Osteocyte (in vitro differentiated cells): ENCODE measurements around the gene DNAL1. TPM values are rescaled to one million over a fixed set of nuclear protein-coding genes. Genes with fewer than 3 reads are reported as not detected.

Source experiments
- DNase-seq: peaks from one replicate; pipeline ENCODE4 v3.0.0; 2021; ENCODE audit warnings: mixed read lengths; ENCODE audit not compliant: unreplicated experiment; ENCODE audit errors: extremely low spot score
- H3K27ac Mint-ChIP-seq: one replicate; pipeline ENCODE4 v1.8.0; 2021; ENCODE audit warnings: mild to moderate bottlenecking, mixed read lengths; ENCODE audit not compliant: unreplicated experiment
- H3K27me3 Mint-ChIP-seq: one replicate; pipeline ENCODE4 v1.8.0; 2021; ENCODE audit warnings: mixed read lengths; ENCODE audit not compliant: unreplicated experiment
- H3K36me3 Mint-ChIP-seq: one replicate; pipeline ENCODE4 v1.8.0; 2021; ENCODE audit warnings: mixed read lengths; ENCODE audit not compliant: unreplicated experiment
- H3K4me1 Mint-ChIP-seq: one replicate; pipeline ENCODE4 v1.8.0; 2021; ENCODE audit warnings: mixed read lengths; ENCODE audit not compliant: unreplicated experiment
- H3K4me3 Mint-ChIP-seq: one replicate; pipeline ENCODE4 v1.8.0; 2021; ENCODE audit warnings: mild to moderate bottlenecking, moderate library complexity, mixed read lengths; ENCODE audit not compliant: unreplicated experiment
- H3K9me3 Mint-ChIP-seq: one replicate; pipeline ENCODE4 v1.8.0; 2021; ENCODE audit warnings: mixed read lengths; ENCODE audit not compliant: unreplicated experiment
- total RNA-seq: library from RNA; stranded (reverse); gene quantifications from 2 replicates; pipeline ENCODE4 v1.2.1, GENCODE V29; 2021
- TF ChIP-seq, protein P1 (sequence below): fragments of 200-600 bp; sonication (generic); IDR thresholded peaks from 2 replicates; pipeline ENCODE4 v1.5.0; 2021; ENCODE audit warnings: antibody characterized with exemption, mild to moderate bottlenecking, moderate library complexity

Gene DNAL1
- total RNA-seq, 1 donor from 2014 or later: 12.5 TPM

GRCh38 chr14:73749706-73750530 lies 105.1 kb downstream of the DNAL1 start:
- TF ChIP-seq, protein P1, sequence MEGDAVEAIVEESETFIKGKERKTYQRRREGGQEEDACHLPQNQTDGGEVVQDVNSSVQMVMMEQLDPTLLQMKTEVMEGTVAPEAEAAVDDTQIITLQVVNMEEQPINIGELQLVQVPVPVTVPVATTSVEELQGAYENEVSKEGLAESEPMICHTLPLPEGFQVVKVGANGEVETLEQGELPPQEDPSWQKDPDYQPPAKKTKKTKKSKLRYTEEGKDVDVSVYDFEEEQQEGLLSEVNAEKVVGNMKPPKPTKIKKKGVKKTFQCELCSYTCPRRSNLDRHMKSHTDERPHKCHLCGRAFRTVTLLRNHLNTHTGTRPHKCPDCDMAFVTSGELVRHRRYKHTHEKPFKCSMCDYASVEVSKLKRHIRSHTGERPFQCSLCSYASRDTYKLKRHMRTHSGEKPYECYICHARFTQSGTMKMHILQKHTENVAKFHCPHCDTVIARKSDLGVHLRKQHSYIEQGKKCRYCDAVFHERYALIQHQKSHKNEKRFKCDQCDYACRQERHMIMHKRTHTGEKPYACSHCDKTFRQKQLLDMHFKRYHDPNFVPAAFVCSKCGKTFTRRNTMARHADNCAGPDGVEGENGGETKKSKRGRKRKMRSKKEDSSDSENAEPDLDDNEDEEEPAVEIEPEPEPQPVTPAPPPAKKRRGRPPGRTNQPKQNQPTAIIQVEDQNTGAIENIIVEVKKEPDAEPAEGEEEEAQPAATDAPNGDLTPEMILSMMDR: no peak
- Mint-ChIP-seq H3K27ac (peak overlapping the region; percentile 80), H3K9me3 (no peaks in the 10 kb centered on the region), H3K4me3 (peak overlapping the region; percentile 42), H3K27me3 (no peaks in the 10 kb centered on the region), H3K36me3 (peaks cover 1% of the 10 kb centered on the region), H3K4me1 (peaks cover 96% of the 10 kb centered on the region)
- DNase-seq: no peak

DNA sequence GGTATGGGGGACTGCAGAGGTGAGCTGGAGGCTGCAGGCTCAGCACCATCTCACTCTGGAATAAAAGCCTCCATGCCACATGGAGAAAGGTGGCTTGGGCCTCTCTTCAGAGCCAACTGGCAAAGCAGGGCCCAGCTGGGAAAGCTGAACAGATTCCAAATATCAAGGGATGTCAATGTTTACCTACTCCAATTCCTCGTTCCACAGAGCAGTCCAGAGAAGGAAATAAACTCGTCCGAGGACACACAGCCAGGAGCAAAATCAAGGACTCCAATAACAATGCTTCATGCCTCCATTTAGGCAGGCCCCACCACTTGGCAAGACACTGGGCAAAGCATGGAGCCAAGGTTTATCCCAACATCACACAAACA lies 105.7 kb downstream of the DNAL1 start:
- no peak for DNase-seq
- Mint-ChIP-seq H3K9me3 (no peaks in the 10 kb centered on the region), H3K27ac (peak overlapping the region; percentile 80), H3K36me3 (peaks cover 1% of the 10 kb centered on the region), H3K4me3 (peak overlapping the region; percentile 42), H3K4me1 (peaks cover 96% of the 10 kb centered on the region), H3K27me3 (no peaks in the 10 kb centered on the region)
- TF ChIP-seq, protein P1: no peak

DNA sequence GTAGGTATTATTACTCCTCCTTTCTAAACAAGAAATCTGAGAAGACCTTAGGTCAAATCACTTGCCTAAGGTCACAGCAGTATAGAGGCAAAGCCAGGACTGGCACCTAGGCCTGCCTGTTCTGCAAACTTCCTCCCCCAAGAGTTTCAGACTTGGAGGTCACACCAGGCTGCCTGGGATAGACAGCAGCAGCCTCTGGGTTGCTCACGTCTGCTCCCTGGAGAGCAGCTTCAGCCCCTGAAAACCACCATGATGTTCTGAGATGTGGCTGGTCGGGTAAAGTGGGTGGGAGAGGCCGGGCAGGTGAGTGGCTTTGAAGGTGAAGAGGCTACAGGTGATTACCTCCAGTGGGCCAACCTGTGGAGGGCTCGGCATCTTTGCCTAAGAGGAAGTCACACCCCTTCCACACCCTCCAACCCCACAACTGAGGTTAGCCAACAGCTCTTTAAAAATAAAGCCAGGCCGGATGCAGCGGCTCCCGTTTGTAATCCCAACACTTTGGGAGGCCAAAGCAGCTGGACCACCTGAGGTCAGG lies 106.4 kb downstream of the DNAL1 start:
- TF ChIP-seq, protein P1: no peak
- no peaks in the 10 kb centered on the region for H3K27me3 Mint-ChIP-seq
- DNase-seq: no peak
- H3K36me3 Mint-ChIP-seq: peaks cover 1% of the 10 kb centered on the region
- peak overlapping the region; percentile 96 for H3K27ac Mint-ChIP-seq
- peaks cover 96% of the 10 kb centered on the region for H3K4me1 Mint-ChIP-seq
- H3K4me3 Mint-ChIP-seq: peak overlapping the region; percentile 3
- no peaks in the 10 kb centered on the region for H3K9me3 Mint-ChIP-seq

GRCh38 chr14:73752297-73752992 lies 107.7 kb downstream of the DNAL1 start:
- no peaks in the 10 kb centered on the region for H3K9me3 Mint-ChIP-seq
- peak overlapping the region; percentile 3 for H3K4me3 Mint-ChIP-seq
- DNase-seq: peak; percentile 94
- peaks cover 97% of the 10 kb centered on the region for H3K4me1 Mint-ChIP-seq
- H3K27ac Mint-ChIP-seq: peak overlapping the region; percentile 96
- H3K27me3 Mint-ChIP-seq: no peaks in the 10 kb centered on the region
- TF ChIP-seq, protein P1: peak; percentile 59
- H3K36me3 Mint-ChIP-seq: no peaks in the 10 kb centered on the region

Other genes starting within 250 kb of the DNAL1 start
- gene NUMB, start 186.4 kb upstream of the DNAL1 start, total RNA-seq: 72.7 and 73.7 TPM in 2 replicates
- 14.8 and 16.3 TPM in 2 replicates for gene RIOX1, start 154.1 kb upstream of the DNAL1 start, total RNA-seq
- 8.7 and 9.4 TPM in 2 replicates for gene ACOT1, start 107.8 kb upstream of the DNAL1 start, total RNA-seq
- gene HEATR4, start 86.0 kb upstream of the DNAL1 start, total RNA-seq: 0.46 TPM in 1 of 2 replicates, not detected in the other
- gene ACOT2, start 75.8 kb upstream of the DNAL1 start, total RNA-seq: 37.7 and 39.4 TPM in 2 replicates
- gene ACOT4, start 53.1 kb upstream of the DNAL1 start, total RNA-seq: 1.3 and 1.4 TPM in 2 replicates
- not detected in 2 replicates for gene ACOT6, start 32.5 kb upstream of the DNAL1 start, total RNA-seq
- gene PNMA1, start 69.4 kb downstream of the DNAL1 start, total RNA-seq: 81.4 and 81.8 TPM in 2 replicates
- 5.0 and 7.2 TPM in 2 replicates for gene PTGR2, start 206.8 kb downstream of the DNAL1 start, total RNA-seq
- gene ZNF410, start 241.9 kb downstream of the DNAL1 start, total RNA-seq: 41.8 and 42.2 TPM in 2 replicates